ENCODE measurements around the gene APP.
"Not testable (repeated sequence)": the region's sequence is repeated elsewhere in the genome, so short reads cannot be mapped to it uniquely, and the experiment has no call there.

Gene APP

GRCh38 chr21:25925936-25926335 is 244.6 kb downstream of the APP start:
- DNase-seq (ENCODE audit: low read depth in 1 of 2, low spot score in 1 of 2), result no peak

GRCh38 chr21:25925064-25925800 is 245.3 kb downstream of the APP start:
- no peak for DNase-seq (ENCODE audit: low read depth in 1 of 2, low spot score in 1 of 2)
- no peak overlapping the region for H3K4me3 ChIP-seq (replicated peaks; ENCODE audit: insufficient read depth, low read length)
- no peak for TF ChIP-seq SPI1 (IDR thresholded peaks at IDR 0.05; ENCODE audit: borderline replicate concordance, low read depth)
- no peak for TF ChIP-seq CTCF (IDR thresholded peaks at IDR 0.05; ENCODE audit: insufficient read depth, low read length)
- no peak for TF ChIP-seq REST (IDR thresholded peaks at IDR 0.05; ENCODE audit: insufficient replicate concordance, low read depth)
- no peak for TF ChIP-seq GABPA (IDR thresholded peaks at IDR 0.05; ENCODE audit: low read depth)
- TF ChIP-seq POLR2AphosphoS5 (IDR thresholded peaks at IDR 0.05; ENCODE audit: low read depth), result no peak
- H3K27ac ChIP-seq (replicated peaks), result no peak overlapping the region
- no peaks in the 10 kb centered on the region for H3K27me3 ChIP-seq (ENCODE audit: insufficient read depth, poor library complexity, severe bottlenecking)

More at GRCh38 chr21:25925936-25926335, 244.6 kb downstream of the APP start:
- Histone ChIP-seq H3K4me3 (replicated peaks; ENCODE audit: insufficient read depth, low read length) (no peak overlapping the region), H3K27me3 (ENCODE audit: insufficient read depth, poor library complexity, severe bottlenecking) (no peaks in the 10 kb centered on the region), H3K27ac (replicated peaks) (no peak overlapping the region)
- TF ChIP-seq CTCF (IDR thresholded peaks at IDR 0.05; ENCODE audit: insufficient read depth, low read length) (no peak), GABPA (IDR thresholded peaks at IDR 0.05; ENCODE audit: low read depth) (no peak), REST (IDR thresholded peaks at IDR 0.05; ENCODE audit: insufficient replicate concordance, low read depth) (no peak), POLR2AphosphoS5 (IDR thresholded peaks at IDR 0.05; ENCODE audit: low read depth) (no peak), SPI1 (IDR thresholded peaks at IDR 0.05; ENCODE audit: borderline replicate concordance, low read depth) (no peak)

GRCh38 chr21:25918152-25918551 is 252.4 kb downstream of the APP start:
- DNase-seq (ENCODE audit: low read depth in 1 of 2, low spot score in 1 of 2); H3K27me3 ChIP-seq (ENCODE audit: insufficient read depth, poor library complexity, severe bottlenecking); H3K27ac ChIP-seq (replicated peaks); H3K4me3 ChIP-seq (replicated peaks; ENCODE audit: insufficient read depth, low read length): not testable (repeated sequence)

- Histone ChIP-seq H3K4me3 (replicated peaks; ENCODE audit: insufficient read depth, low read length) (no peak overlapping the region), H3K27ac (replicated peaks) (no peak overlapping the region), H3K27me3 (ENCODE audit: insufficient read depth, poor library complexity, severe bottlenecking) (no peaks in the 10 kb centered on the region)
- no peak for DNase-seq (ENCODE audit: low read depth in 1 of 2, low spot score in 1 of 2)
- TF ChIP-seq CTCF (IDR thresholded peaks at IDR 0.05; ENCODE audit: insufficient read depth, low read length) (no peak), GABPA (IDR thresholded peaks at IDR 0.05; ENCODE audit: low read depth) (no peak), SPI1 (IDR thresholded peaks at IDR 0.05; ENCODE audit: borderline replicate concordance, low read depth) (no peak), REST (IDR thresholded peaks at IDR 0.05; ENCODE audit: insufficient replicate concordance, low read depth) (no peak), POLR2AphosphoS5 (IDR thresholded peaks at IDR 0.05; ENCODE audit: low read depth) (no peak)
These were observed 254.3 kb downstream of the APP start for GRCh38 chr21:25916226-25916625.
